RWPE1 (cell line): ENCODE measurements around the gene DTD1.

Experiments used
- CTCF ChIA-PET: fragments of 350-600 bp; sonication (Branson Sonifier 250); formaldehyde crosslinking; extraction: SDS; loops from one replicate; lab custom pipeline; 2021; lab: Yijun Ruan, JAX
- POLR2A ChIA-PET: fragments of 400-600 bp; formaldehyde crosslinking; extraction: SDS; loops from one replicate; lab custom pipeline; 2020; ENCODE audit warnings: antibody characterized with exemption; ENCODE audit not compliant: low non-redundant PET; lab: Yijun Ruan, JAX
- DNase-seq: peaks from one replicate; pipeline ENCODE4 v3.0.0; 2012; ENCODE audit warnings: low spot score
- H3K27ac ChIP-seq: fragments of 450-650 bp; 2 replicates; pipeline ENCODE4 v1.5.1; 2017
- CTCF ChIP-seq: fragments of 450-650 bp; conservative IDR thresholded peaks from 2 replicates; pipeline ENCODE4 v1.5.1; 2017; ENCODE audit warnings: low read depth, mild to moderate bottlenecking

Gene DTD1

DNA sequence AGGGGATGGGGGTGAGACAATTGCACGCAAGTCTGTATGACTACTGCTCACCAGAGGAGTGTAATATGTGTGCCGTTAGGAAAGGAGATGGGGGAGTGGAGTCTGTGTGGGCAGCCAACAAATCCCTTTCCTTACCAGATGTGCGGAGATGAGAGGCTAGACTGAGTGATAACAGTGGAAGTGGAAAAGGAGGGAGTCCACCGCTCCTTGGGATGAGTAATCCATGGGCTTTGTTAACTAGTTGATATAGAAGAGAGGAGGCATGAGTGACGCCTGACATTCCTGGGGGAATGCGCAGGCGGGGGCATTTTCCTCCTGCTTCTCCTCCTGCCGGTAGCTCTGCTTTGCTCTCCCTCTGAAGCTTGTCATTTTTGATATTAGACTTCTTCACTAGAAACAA, 34.1 kb upstream of the DTD1 start:
- H3K27ac ChIP-seq, result no peak overlapping the region
- DNase-seq, result no peak
- POLR2A ChIA-PET, result no interaction called here
- CTCF ChIA-PET, result no interaction called here
- TF ChIP-seq CTCF, result no peak

GRCh38 chr20:18566892-18567738, 20.7 kb upstream of the DTD1 start, which contains the start of gene SMIM26:
Gene SMIM26 (plus strand): TSS chr20:18567432. CDS start chr20:18567479, 47 bp downstream.
- DNase-seq, result peak; percentile 95
- TF ChIP-seq CTCF, result no peak
- ChIA-PET POLR2A (interaction anchor here (0.6 to 1.0 kb wide), 2 partner anchors 22 to 26 kb away, joined by 3 to 4 read pairs; no protein-coding TSS in a partner anchor), CTCF (no interaction called here)
- H3K27ac ChIP-seq, result peak within 1 kb of the TSS; percentile 78

GRCh38 chr20:18567739-18568091, 20.1 kb upstream of the DTD1 start:
- no peak for DNase-seq
- ChIA-PET POLR2A (no interaction called here), CTCF (no interaction called here)
- TF ChIP-seq CTCF, result no peak
- H3K27ac ChIP-seq, result peak overlapping the region; percentile 78

- TF ChIP-seq CTCF, result no peak
- POLR2A ChIA-PET, result interaction anchor here (0.7 kb wide), 1 partner anchor 110 kb away, joined by 3 read pairs; no protein-coding TSS in a partner anchor
- CTCF ChIA-PET, result interaction anchor here (0.6 kb wide), 1 partner anchor 1232 kb away, joined by 4 read pairs; no protein-coding TSS in a partner anchor
- no peak for DNase-seq
- H3K27ac ChIP-seq, result no peak overlapping the region
Measured at GRCh38 chr20:18571009-18571408, 16.8 kb upstream of the DTD1 start.

GRCh38 chr20:18571578-18571977, 16.3 kb upstream of the DTD1 start:
- DNase-seq, result no peak
- H3K27ac ChIP-seq, result no peak overlapping the region
- ChIA-PET POLR2A (interaction anchor here (0.7 kb wide), 1 partner anchor 109 kb away, joined by 3 read pairs; no protein-coding TSS in a partner anchor), CTCF (interaction anchor here (0.6 kb wide), 1 partner anchor 1231 kb away, joined by 4 read pairs; no protein-coding TSS in a partner anchor)
- TF ChIP-seq CTCF, result no peak

- ChIA-PET CTCF (no interaction called here), POLR2A (no interaction called here)
- DNase-seq, result no peak
- H3K27ac ChIP-seq, result no peak overlapping the region
- no peak for TF ChIP-seq CTCF
Measured at GRCh38 chr20:18577942-18578341, 9.9 kb upstream of the DTD1 start.
